Ovary (tissue), 3 donors: ENCODE measurements around the gene SCN4A.

ENCODE experiments used
- POLR2A ChIP-seq: fragments of 450-650 bp; IDR thresholded peaks from one replicate; pipeline ENCODE4 v1.6.1; 2017; ENCODE audit warnings: antibody characterized with exemption, mild to moderate bottlenecking, moderate library complexity
- TF ChIP-seq, protein P1 (sequence below), 3 donors: fragments of 450-650 bp in 2 of 3; fragments of 200-600 bp in 1 of 3; IDR thresholded peaks; one replicate each; pipeline versions ENCODE4 v1.5.1 to v1.8.0; 2016 to 2022; ENCODE audit warnings: antibody characterized with exemption in 3 of 3, mild to moderate bottlenecking in 1 of 3
- donor health status: DM: no; HTN: no; CAD: no.

DNA sequence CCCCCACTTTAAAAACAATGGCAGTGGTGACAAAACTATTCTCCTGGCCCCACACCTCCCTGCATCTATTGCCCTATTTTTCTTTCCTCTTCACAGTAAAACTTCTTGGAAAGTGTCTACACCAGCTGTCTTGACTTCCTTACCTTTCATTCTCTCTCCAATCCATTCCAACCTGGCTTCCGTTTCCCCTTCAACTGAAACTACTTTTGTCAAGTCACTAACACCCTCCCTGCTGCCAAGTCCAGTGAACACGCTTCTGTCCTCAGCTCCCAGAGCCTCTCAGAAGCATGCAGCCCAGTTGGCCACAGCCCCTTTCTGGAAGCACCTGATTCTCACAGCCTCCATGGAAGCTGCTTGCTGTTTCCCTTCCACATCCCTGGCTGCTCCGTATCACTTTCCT is 4.0 kb upstream of the SCN4A start:
- TF ChIP-seq, protein P1, sequence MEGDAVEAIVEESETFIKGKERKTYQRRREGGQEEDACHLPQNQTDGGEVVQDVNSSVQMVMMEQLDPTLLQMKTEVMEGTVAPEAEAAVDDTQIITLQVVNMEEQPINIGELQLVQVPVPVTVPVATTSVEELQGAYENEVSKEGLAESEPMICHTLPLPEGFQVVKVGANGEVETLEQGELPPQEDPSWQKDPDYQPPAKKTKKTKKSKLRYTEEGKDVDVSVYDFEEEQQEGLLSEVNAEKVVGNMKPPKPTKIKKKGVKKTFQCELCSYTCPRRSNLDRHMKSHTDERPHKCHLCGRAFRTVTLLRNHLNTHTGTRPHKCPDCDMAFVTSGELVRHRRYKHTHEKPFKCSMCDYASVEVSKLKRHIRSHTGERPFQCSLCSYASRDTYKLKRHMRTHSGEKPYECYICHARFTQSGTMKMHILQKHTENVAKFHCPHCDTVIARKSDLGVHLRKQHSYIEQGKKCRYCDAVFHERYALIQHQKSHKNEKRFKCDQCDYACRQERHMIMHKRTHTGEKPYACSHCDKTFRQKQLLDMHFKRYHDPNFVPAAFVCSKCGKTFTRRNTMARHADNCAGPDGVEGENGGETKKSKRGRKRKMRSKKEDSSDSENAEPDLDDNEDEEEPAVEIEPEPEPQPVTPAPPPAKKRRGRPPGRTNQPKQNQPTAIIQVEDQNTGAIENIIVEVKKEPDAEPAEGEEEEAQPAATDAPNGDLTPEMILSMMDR (IDR thresholded peaks at IDR 0.05), result no peak
- no peak for TF ChIP-seq POLR2A
